HG03378 (cell line): ENCODE data around the gene CDK5RAP3.
"Not testable (repeated sequence)": the region's sequence is repeated elsewhere in the genome, so short reads cannot be mapped to it uniquely, and the experiment has no call there.

Source experiments
- ATAC-seq: cut with Tn5 transposase; IDR thresholded peaks from one replicate; pipeline ENCODE4 v1.9.1; 2021; ENCODE audit warnings: mild to moderate bottlenecking, moderate library complexity; ENCODE audit not compliant: unreplicated experiment

Gene CDK5RAP3

DNA sequence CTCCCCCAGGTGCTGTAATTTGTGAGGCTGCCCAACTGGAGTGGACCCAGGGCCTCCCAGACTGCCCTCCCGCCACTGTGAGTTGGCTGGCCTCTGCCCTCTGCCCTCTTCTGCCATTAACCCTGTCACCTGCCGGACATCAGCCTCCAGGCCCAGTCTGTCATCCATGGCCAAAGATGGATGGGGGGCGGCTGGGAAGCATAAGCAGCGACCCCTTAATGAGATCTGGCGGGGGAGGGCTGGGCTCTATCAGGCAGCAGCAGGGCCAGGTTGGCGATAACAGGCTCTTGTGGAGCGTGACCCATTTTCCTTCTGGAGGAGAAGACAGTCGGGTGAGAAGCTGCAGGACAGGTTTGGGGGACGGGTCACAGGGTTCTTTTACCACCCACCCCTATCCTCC lies 25.3 kb downstream of the CDK5RAP3 start:
- no peak for ATAC-seq

DNA sequence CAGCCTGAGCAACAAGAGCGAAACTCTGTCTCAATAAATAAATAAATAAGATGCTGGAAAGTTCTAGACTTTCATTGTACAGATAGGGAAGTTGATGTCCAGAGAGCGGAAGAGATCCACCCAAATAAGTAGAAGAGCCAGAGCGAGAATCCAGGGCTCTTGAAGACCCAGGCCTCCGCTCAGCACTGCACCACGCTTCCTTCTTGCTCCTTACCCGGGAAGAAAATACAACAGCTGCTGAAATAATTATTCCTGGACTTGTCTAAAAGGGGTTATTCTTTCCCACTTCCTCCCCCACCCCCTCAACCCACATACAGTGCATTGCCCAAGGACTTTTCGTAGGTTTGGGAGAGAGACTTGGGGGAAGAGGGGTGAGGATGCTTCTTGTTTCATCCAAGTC lies 26.7 kb downstream of the CDK5RAP3 start:
- ATAC-seq, result no peak

DNA sequence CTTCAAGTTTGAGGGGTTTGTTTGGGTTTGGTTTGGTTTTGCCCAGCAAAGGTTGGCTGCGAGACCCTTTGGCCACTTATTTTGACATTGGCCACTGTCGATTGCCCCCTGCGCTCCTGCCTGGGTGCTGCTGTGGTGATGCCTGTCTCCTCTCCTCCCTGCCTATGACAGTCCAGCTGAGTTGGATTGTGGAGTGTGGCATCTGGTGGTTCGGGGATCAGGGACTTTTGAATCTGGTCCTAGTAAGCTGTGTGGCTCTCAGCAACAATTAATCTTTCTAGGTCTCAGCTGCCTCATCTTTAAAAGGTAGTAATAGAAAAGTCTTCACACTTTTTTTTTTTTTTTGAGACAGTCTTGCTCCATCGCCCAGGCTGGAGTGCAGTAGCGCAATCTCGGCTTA lies 27.1 kb downstream of the CDK5RAP3 start:
- ATAC-seq, result no peak

DNA sequence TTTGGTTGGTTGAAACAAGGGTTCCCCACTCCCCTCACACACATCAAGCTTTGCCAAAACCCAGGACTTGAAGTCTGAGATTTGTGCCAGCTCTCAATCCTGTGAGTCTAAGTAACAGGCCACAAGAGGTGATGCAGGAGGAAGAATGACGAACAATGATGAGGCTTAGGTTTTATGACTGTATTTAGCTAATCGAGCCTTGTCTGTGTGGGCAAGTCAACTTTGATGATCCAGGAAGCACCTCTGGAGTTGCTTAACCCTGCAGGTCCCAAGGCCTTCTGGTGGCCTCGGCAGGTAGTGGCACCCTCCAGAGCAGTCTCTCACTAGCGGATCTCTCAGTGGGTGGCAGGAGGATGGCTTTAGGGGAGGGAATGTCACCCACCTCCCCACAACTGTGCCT lies 28.7 kb downstream of the CDK5RAP3 start:
- ATAC-seq, result no peak

DNA sequence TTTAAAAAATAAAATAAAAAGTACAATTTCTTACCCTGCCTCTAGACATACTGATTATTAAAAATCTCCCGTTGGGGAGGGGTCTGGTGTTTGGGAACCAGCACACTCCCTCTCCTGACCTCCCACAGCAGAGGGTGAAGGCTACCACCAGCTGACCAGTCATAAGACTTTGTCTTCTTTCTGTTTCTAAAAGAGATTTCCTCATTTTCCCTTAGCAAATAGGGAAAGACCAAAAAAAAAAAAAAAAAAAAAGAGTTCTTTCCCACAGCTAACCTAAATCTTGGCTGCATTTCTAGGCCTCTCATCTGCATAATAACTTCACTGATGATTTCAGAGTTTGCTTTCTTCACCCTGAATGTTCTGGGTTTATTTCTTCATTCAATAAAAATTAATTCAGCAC lies 30.3 kb downstream of the CDK5RAP3 start:
- ATAC-seq, result no peak

DNA sequence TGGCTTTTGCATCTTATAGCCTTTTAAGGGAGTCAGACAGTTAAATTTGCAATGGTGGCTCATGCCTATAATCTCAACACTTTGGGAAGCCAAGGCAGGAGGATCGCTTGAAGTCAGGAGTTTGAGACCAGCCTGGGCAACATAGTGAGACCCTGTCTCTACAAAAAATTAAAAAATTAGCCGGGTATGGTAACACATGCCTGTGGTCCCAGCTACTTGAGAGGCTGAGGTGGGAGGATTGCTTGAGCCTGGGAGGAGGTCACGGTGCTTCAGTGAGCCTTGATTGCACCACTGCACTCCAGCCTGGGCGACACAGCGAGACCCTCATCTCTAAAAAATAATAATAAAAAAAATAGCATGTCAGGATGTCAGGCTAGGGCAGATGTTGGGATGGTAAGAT lies 30.7 kb downstream of the CDK5RAP3 start:
- not testable (repeated sequence) for ATAC-seq

DNA sequence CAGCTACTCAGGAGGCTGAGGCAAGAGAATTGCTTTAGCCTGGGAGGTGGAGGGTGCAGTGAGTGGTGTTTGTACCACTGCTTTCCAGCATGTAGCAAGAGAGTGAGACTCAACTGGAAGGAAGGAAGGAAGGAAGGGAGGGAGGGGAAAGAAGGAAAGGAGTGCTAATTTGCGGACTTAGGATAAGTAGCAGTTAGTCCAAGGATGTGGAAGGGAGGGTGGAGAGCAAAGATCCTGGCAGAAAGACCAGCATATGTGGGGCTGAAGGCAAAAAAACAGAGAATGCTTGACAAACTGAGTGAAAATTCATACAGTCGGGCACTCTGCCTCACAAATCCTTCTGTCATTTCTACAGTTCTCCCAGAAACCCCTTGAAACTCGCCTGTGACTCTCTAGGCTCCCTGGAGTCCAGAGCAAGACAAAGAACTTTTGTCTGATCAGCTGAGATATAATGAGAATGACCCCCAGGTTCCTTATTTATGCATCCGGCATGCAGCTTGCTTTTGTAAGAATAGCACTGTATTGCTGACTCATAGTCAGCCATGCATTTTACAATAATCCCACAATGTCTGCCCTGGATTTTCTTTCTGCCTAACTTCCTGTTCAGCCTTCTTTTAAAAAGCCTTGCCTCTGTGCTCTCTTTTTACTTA lies 31.5 kb downstream of the CDK5RAP3 start:
- ATAC-seq, result no peak

DNA sequence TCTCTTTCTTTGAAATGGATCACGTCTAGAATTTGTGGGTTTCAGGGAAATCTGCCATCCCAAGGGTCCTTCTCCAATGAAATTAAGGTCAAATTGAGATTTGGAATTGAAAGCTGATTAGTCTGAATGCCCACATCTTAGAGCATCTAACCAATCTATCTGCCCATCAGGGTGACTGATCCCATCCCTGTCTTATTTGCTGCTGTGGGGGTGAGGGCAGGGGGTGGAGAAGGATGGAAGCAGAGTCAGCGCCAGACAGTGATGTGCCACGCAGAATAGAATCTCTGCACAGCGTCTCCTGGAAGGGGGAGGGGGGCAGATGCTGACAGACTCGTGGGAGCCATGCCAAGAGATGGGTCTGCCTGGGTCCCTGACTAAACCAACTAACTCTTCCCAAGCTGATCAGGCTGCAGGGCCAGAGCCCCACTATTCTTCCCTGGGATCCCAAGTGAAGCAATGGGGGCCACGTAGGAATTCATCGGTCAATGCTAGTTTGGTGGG lies 32.1 kb downstream of the CDK5RAP3 start:
- no peak for ATAC-seq

DNA sequence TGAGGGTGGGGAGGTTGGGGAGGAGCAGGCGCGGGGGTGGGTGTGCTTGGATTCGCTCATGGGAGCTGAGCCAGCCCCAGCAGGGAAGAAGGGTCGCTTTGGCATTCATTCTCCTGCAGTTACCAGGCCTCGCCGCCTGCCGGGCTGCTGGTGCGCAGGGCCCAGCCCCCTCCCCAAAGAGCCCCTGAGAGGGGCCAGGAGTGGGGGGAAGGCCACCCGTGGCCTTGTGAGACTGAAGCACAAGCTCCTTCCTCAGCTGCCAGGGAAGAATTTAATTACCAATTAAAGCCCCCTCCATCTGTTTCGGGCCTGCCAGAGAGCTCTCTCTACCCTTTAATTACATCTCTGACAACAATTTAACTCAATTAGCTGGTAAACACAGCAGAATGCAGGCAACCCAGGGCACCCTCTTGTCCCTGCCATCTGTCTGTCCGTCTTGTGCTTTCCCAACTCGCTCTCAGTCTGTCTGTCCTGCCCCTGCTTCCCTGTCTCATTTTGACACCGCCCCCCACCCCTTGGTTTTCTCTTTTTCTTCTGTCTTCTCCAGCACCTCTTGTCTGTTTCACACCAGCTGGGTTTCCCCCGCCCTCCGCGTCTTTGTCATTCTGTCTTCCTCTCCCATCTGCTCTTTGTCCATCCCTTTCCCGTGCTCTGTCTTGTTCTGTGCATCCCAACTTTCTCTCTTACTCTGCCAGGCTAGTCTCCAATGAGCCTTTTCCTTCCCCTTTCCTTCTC lies 32.7 kb downstream of the CDK5RAP3 start:
- no peak for ATAC-seq

DNA sequence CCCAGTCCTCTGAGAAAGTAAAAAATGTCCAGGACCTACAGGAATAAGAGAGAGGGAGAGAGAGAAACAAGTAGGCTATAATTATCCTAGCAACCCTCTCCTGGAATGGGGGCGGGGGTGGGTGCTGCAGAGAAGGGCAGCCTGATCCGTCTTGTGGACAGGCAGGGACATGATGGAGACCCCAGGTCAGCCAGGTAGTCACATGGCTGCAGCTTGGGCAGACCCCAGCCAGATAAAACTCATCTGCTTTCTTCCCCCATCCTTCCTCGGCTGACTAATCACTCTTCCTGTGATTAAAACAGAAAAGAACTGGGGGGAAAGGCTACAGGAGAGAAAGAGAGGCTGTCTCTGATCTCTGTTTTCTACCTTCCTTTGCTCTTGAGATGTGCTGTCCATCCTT lies 34.1 kb downstream of the CDK5RAP3 start:
- no peak for ATAC-seq

DNA sequence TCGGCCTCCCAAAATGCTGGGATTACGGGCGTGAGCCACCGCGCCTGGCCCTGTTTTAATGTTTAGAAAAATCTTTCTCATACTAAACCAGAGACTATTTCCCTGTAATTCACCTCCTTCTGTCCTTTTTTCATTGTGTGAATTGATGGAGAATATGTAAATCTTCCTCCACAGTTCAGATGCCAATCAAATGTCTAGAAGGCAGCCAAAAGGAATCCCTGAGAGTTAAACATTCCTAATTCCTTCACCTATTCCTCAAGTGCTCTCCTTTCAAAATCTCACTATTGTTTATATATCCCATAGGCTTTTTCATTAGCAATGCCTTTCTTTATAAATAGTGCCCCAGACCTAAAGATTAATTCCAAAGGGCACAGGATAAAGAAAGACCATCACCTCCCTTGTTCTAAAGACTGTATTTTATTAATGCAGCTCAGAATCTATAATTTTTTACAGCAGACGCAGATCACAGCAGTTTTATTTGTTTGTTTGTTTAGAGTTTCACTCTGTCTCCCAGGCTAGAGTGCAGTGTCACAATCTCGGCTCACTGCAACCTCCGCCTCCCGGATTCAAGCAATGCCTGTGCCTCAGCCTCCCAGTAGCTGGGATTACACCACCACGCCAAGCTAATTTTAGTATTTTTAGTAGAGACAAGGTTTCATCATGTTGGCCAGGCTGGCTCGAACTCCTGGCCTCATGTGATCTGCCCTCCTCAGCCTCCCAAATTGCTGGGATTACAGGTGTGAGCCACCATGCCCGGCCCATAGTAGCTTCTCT lies 36.2 kb downstream of the CDK5RAP3 start:
- no peak for ATAC-seq

DNA sequence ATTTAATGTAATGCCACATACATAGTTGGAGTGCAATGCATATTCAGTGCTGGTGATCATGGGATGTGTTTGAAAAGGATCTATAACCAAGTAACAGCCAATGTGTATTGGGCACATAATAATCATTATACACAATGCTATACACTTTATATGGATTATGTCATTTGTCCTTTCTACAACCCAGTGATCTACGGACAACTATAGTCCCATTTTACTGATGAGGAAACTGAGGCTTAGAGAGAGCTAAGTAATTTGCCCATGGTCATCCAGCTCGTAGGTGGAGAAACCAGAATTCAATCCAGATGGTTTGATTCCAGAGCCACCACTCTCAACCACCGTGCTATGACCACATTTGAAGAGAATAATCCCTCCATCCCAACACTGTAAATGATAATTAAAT lies 39.3 kb downstream of the CDK5RAP3 start:
- ATAC-seq, result no peak

DNA sequence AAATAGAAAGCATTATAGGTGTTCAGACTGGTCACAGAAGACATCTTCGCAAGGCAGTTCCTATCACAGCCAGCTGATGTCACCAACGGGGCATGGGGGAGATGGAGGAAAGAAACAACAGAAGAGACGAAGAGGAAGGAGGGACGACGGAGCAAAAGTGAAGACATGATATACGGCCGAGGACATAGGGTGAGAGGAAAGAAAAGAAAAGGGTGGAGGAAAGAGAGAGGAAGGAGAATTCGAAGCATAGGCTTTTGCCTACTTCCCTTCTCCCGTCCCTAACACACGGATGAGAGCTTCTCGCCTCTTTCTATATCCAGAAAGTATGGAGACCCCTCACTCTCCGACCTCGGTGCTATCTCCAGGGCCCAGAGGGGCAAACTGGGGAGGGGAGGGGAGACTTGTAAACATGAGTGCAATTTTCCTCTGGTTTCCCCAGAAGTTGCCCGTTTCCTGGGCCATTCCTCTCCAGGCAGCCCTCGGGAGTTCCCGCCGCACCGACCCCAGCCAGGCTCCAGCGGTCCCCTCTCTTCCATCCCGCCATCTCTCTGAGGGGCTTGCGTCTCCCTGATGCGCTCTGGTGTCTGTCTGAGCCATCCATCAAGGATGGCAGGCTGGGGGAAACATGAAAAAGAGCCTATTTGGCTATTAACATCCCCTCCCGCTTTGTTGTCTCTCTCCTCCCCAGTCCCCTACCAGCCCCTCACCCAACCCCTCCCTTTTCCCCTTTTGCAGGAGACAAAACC lies 40.7 kb downstream of the CDK5RAP3 start:
- ATAC-seq, result no peak

DNA sequence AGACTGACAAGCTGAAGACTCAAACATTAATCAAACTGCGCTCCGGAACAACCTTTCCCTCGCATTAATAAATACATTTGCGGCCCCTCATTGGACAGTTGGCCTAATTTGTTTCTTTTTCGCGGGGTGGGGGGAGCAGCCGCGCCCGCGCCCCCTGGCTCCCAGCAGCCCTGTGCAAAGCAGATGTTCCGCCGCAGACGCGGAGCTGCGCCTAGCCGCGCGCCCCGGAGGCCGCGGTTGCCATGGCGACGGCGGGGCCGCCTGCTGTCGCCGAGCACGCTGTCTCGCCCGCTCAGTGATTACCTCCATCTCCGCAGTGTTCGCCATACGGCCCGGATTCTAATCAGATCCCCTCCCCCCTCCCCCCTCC lies 41.2 kb downstream of the CDK5RAP3 start:
- no peak for ATAC-seq

DNA sequence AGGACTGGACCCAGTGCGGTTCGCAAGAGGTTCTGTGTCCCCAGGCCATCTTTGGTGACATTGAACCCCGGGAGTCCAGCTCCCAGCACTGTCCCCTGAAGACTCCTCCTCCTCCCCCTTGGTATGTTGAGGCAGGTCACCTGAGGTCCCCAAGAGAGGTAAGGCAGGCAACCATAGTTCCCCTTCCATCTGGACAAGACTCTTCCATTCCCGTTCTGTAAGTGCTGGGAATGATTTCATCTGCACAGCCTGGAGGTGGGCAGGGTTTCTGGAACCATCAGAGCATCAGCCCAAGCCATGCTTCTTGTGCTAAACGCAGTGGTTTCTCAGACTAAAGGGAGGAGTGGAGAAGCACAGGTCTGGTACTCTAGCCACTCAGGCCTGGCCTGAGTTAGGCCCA lies 41.7 kb downstream of the CDK5RAP3 start:
- ATAC-seq, result no peak

DNA sequence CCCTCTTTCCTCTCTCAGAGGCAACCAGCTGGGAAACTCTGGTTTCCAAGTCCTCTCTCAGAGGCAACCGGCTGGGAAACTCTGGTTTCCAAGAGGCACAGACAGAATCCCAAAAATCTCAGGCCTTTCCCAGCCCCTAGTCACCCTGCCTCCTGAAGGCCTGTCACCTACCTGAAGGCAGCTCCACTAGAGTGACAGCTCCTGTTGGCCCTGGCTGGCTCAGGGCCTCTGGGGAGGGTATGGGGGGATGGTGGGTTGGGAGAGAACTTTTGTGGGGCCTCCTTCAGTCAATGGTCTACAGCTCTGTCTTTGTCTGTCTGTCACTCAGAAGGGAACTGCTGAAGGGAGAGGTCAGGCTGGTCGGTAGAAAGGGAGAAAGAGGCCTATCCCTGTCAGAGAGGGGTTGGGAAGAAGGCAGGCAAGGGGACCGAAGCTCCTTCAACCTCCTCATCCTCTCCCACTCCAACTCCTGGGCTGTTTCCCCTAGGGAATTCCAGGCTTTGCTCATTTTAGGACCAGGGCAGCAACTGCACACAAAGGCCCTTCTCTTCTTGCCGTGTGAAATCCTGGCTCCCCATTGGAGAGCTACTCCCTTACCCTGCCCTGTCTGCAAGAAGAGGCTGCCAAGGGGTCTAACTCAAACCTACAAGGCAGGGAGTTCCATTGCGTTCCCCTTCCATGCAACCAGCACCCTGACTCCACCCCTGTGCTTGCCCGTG lies 43.1 kb downstream of the CDK5RAP3 start:
- ATAC-seq, result no peak

DNA sequence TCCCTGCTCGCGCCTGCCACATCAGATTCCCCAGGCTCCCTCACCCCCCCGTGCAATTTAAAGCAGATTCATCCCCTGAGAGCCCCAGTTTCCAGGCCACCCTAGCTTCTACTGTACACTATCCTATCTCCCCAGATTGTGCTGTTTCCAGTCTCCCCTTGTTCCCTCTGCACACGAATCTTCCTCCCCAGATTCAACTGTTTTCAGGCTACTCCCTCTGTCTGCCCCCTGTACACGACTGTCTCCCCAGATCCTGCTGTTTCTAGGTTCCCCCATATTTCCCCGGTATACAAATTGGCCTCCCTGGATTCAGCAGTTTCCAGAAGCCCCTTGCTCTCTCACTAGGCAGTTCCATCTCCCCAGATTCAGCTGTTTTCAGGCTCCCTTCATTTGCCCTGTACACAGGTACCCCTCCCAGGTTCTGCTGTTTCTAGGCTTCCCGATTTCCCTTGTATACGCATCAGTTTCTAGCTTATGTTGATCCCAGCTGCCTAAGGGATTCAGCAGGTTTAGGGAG lies 43.7 kb downstream of the CDK5RAP3 start:
- ATAC-seq, result no peak

DNA sequence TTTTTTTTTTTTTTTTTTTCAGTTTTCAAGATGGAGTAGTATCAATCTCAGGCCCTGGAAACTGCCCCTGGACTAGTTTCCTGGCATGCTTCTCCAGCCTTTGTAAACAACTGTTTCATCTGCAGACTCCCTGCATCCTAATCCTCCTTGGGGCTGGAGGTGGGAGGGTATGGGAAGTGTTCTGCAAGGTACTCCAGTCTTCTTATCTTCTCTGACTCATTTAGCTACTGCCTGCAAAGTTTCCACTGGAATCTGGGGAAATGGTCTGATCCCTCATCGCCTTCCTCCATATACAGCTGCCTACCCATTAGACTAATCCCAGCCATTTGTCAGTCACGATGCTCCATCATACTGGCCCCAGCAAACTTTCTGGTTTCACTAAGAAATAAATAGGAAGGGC lies 45.2 kb downstream of the CDK5RAP3 start:
- ATAC-seq, result no peak

DNA sequence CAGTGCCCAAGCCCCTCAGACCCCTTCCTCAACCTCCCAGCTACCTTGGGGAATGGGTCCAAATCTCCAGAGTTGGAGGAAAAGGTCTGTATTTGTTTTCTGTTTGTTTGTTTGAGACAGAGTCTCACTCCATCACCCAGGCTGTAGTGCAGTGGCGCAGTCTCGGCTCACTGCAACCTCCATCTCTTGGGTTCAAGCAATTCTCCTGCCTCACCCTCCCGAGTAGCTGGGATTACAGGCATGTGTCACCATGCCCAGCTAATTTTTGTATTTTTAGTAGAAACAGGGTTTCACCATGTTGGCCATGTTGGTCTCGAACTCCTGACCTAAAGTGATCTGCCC lies 46.9 kb downstream of the CDK5RAP3 start:
- not testable (repeated sequence) for ATAC-seq

DNA sequence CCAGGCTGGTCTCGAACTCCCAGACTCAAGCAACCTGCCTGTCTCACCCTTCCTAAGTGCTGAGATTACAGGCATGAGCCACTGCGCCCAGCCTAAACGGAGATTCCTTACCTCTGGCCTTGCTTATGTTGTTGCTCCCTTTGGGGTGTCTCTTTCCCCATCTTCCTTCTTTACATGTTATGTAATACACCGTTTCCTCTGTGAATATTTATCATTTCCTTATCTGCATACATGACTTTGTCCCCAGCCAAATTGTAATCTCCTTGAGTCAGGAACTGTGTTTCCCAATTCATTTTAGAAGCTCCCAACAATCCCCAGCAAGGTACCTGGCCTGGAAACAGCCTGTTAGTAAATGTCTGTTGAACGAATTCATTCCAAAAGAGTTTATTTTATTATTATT lies 51.0 kb downstream of the CDK5RAP3 start:
- ATAC-seq, result no peak
